HEK293 (cell line): ENCODE results near the gene RNF151.

Experiments used
- HOXD13 ChIP-seq: sonication (generic); formaldehyde crosslinking; IDR thresholded peaks from 2 replicates; pipeline ENCODE4 v1.8.0; 2022; ENCODE audit warnings: missing genetic modification reagents, borderline replicate concordance
- KLF16 ChIP-seq: fragments of 450-650 bp; formaldehyde crosslinking; IDR thresholded peaks from 2 replicates; pipeline ENCODE4 v1.5.1; 2017; ENCODE audit warnings: missing biosample characterization, missing genetic modification characterization
- KLF9 ChIP-seq: fragments of 450-650 bp; formaldehyde crosslinking; IDR thresholded peaks from 2 replicates; pipeline ENCODE4 v1.5.1; 2016; ENCODE audit warnings: missing biosample characterization, missing genetic modification characterization, low read depth
- MZF1 ChIP-seq: fragments of 450-650 bp; formaldehyde crosslinking; IDR thresholded peaks from 2 replicates; pipeline ENCODE4 v1.5.1; 2017; ENCODE audit warnings: missing biosample characterization, missing genetic modification characterization, borderline replicate concordance
- PBX3 ChIP-seq: sonication (generic); formaldehyde crosslinking; IDR thresholded peaks from 2 replicates; pipeline ENCODE4 v1.8.1; 2022; ENCODE audit warnings: mild to moderate bottlenecking, moderate library complexity, missing genetic modification reagents
- SCRT1 ChIP-seq: fragments of 450-650 bp; formaldehyde crosslinking; IDR thresholded peaks from 2 replicates; pipeline ENCODE4 v1.5.1; 2016; ENCODE audit warnings: missing biosample characterization, missing genetic modification characterization, borderline replicate concordance
- TRIM28 ChIP-seq: IDR thresholded peaks from 2 replicates; pipeline ENCODE4 v1.6.1; 2011; ENCODE audit warnings: low read length, control low read depth, borderline replicate concordance
- YY1 ChIP-seq: fragments of 450-650 bp; formaldehyde crosslinking; IDR thresholded peaks from 2 replicates; pipeline ENCODE4 v1.5.1; 2018; ENCODE audit warnings: missing biosample characterization, missing genetic modification characterization
- ZBTB17 ChIP-seq: fragments of 450-650 bp; formaldehyde crosslinking; IDR thresholded peaks from 2 replicates; pipeline ENCODE4 v1.5.1; 2016; ENCODE audit warnings: missing biosample characterization, missing genetic modification characterization
- ZNF148 ChIP-seq: fragments of 450-650 bp; formaldehyde crosslinking; IDR thresholded peaks from 2 replicates; pipeline ENCODE4 v1.5.0; 2017; ENCODE audit warnings: missing biosample characterization, missing genetic modification characterization, borderline replicate concordance
- ZNF174 ChIP-seq: fragments of 450-650 bp; formaldehyde crosslinking; IDR thresholded peaks from 2 replicates; pipeline ENCODE4 v1.5.0; 2017; ENCODE audit warnings: missing biosample characterization, mild to moderate bottlenecking, missing genetic modification characterization
- ZNF18 ChIP-seq: fragments of 450-650 bp; formaldehyde crosslinking; IDR thresholded peaks from 2 replicates; pipeline ENCODE4 v1.5.1; 2016; ENCODE audit warnings: missing biosample characterization, missing genetic modification characterization
- ZNF19 ChIP-seq: fragments of 450-650 bp; formaldehyde crosslinking; IDR thresholded peaks from 2 replicates; pipeline ENCODE4; 2016; ENCODE audit warnings: missing biosample characterization, missing genetic modification characterization, low read depth
- ZNF280C ChIP-seq: fragments of 450-650 bp; formaldehyde crosslinking; IDR thresholded peaks from 2 replicates; pipeline ENCODE4 v1.5.1; 2016; ENCODE audit warnings: missing biosample characterization, missing genetic modification characterization
- ZNF302 ChIP-seq: fragments of 450-650 bp; formaldehyde crosslinking; IDR thresholded peaks from 2 replicates; pipeline ENCODE4 v1.5.1; 2016; ENCODE audit warnings: missing biosample characterization, missing genetic modification characterization, low read depth
- ZNF335 ChIP-seq: fragments of 450-650 bp; formaldehyde crosslinking; conservative IDR thresholded peaks from 2 replicates; pipeline ENCODE4 v1.5.1; 2016; ENCODE audit warnings: missing biosample characterization, missing genetic modification characterization
- ZNF362 ChIP-seq: fragments of 450-650 bp; formaldehyde crosslinking; IDR thresholded peaks from 2 replicates; pipeline ENCODE4 v1.5.1; 2016; ENCODE audit warnings: missing biosample characterization, missing genetic modification characterization
- ZNF404 ChIP-seq: fragments of 450-650 bp; formaldehyde crosslinking; IDR thresholded peaks from 2 replicates; pipeline ENCODE4 v1.5.1; 2017; ENCODE audit warnings: missing biosample characterization, missing genetic modification characterization
- ZNF416 ChIP-seq: fragments of 450-650 bp; formaldehyde crosslinking; IDR thresholded peaks from 2 replicates; pipeline ENCODE4 v1.5.1; 2016; ENCODE audit warnings: missing biosample characterization, missing genetic modification characterization
- ZNF510 ChIP-seq: fragments of 450-650 bp; formaldehyde crosslinking; IDR thresholded peaks from 2 replicates; pipeline ENCODE4 v1.5.1; 2018; ENCODE audit warnings: mild to moderate bottlenecking, missing genetic modification characterization, missing biosample characterization; ENCODE audit not compliant: insufficient replicate concordance
- ZNF560 ChIP-seq: fragments of 450-650 bp; formaldehyde crosslinking; IDR thresholded peaks from 2 replicates; pipeline ENCODE4 v1.5.1; 2017; ENCODE audit warnings: missing biosample characterization, missing genetic modification characterization, borderline replicate concordance
- ZNF626 ChIP-seq: fragments of 450-650 bp; sonication (Bioruptor Pico); formaldehyde crosslinking; IDR thresholded peaks from 2 replicates; pipeline ENCODE4 v1.5.1; 2018; ENCODE audit warnings: missing biosample characterization, missing genetic modification characterization, inconsistent platforms
- ZNF645 ChIP-seq: fragments of 450-650 bp; formaldehyde crosslinking; IDR thresholded peaks from 2 replicates; pipeline ENCODE4; 2016; ENCODE audit warnings: missing biosample characterization, missing genetic modification characterization
- ZNF658 ChIP-seq: fragments of 450-650 bp; formaldehyde crosslinking; IDR thresholded peaks from 2 replicates; pipeline ENCODE4; 2016; ENCODE audit warnings: missing biosample characterization, missing genetic modification characterization
- ZNF701 ChIP-seq: fragments of 450-650 bp; formaldehyde crosslinking; IDR thresholded peaks from 2 replicates; pipeline ENCODE4 v1.5.1; 2016; ENCODE audit warnings: missing biosample characterization, missing genetic modification characterization
- ZNF776 ChIP-seq: fragments of 450-650 bp; formaldehyde crosslinking; IDR thresholded peaks from 2 replicates; pipeline ENCODE4 v1.5.0; 2017; ENCODE audit warnings: missing biosample characterization, missing genetic modification characterization, borderline replicate concordance
- ZSCAN30 ChIP-seq: fragments of 450-650 bp; IDR thresholded peaks from 2 replicates; pipeline ENCODE4 v1.5.1; 2018; ENCODE audit warnings: missing biosample characterization, mild to moderate bottlenecking, missing genetic modification characterization, moderate library complexity
- ZSCAN4 ChIP-seq: fragments of 450-650 bp; formaldehyde crosslinking; IDR thresholded peaks from 2 replicates; pipeline ENCODE4 v1.5.1; 2017; ENCODE audit warnings: missing biosample characterization, missing genetic modification characterization

Gene RNF151

GRCh38 chr16:1942810-1943726 is 23.6 kb upstream of the RNF151 start, which contains the start of gene MSRB1 (continued):
- TF ChIP-seq ZNF280C (tag by site-specific recombination) = no peak
- TF ChIP-seq ZNF404 (tag by site-specific recombination) = no peak
- TF ChIP-seq ZNF416 (tag by site-specific recombination) = no peak
- no peak for TF ChIP-seq ZNF510 (tag by site-specific recombination)
- no peak for TF ChIP-seq ZNF362 (tag by site-specific recombination)
- no peak for TF ChIP-seq ZNF148
- TF ChIP-seq ZBTB17 (tag by site-specific recombination) = peak; percentile 28; the same call in 1 of the 2 replicates
- no peak for TF ChIP-seq YY1 (tag by site-specific recombination)
- TF ChIP-seq ZNF19 (tag by site-specific recombination) = no peak
- peak; percentile 89 for TF ChIP-seq ZNF335 (tag by site-specific recombination)
- TF ChIP-seq ZSCAN30 = 0 out of 2 replicates have a peak, but pooled peaks have one; percentile 34
- TF ChIP-seq ZNF701 (tag by site-specific recombination) = no peak
- peak; percentile 43; the same call in 1 of the 2 replicates for TF ChIP-seq PBX3 (CRISPR knock-in tag)
- TF ChIP-seq TRIM28 = no peak
- no peak for TF ChIP-seq ZNF776 (tag by site-specific recombination)
- TF ChIP-seq ZNF626 = no peak
- peak; percentile 81 for TF ChIP-seq KLF9
- no peak for TF ChIP-seq ZNF658
- no peak for TF ChIP-seq ZSCAN4 (tag by site-specific recombination)
- TF ChIP-seq KLF16 (tag by site-specific recombination) = peak; percentile 81; the same call in 1 of the 2 replicates
- peak; percentile 38; the same call in 1 of the 2 replicates for TF ChIP-seq ZNF18 (tag by site-specific recombination)
- no peak for TF ChIP-seq ZNF302
- no peak for TF ChIP-seq HOXD13
- TF ChIP-seq MZF1 (tag by site-specific recombination) = no peak
- TF ChIP-seq ZNF174 (tag by site-specific recombination) = no peak
- no peak for TF ChIP-seq SCRT1 (tag by site-specific recombination)
- TF ChIP-seq ZNF645 (tag by site-specific recombination) = no peak
- no peak for TF ChIP-seq ZNF560
